UCSD-AML1 (cell line): Measurements from ENCODE around the gene DNASE2B.

Source experiments
- DNase-seq: peaks from one replicate; lab custom pipeline; 2025; ENCODE audit not compliant: unreplicated experiment; lab: John Stamatoyannopoulos, UW

Gene DNASE2B

GRCh38 chr1:84410328-84411095, 12.2 kb downstream of the DNASE2B start:
- no peak for DNase-seq

GRCh38 chr1:84412316-84412942, 14.1 kb downstream of the DNASE2B start:
- DNase-seq: no peak

- no peak for DNase-seq
These were observed 17.1 kb downstream of the DNASE2B start for GRCh38 chr1:84415396-84415795.

GRCh38 chr1:84422909-84423308, 24.6 kb downstream of the DNASE2B start:
- DNase-seq: no peak

GRCh38 chr1:84424513-84425149, 26.3 kb downstream of the DNASE2B start:
- no peak for DNase-seq

- DNase-seq: no peak
These were observed 27.0 kb downstream of the DNASE2B start for GRCh38 chr1:84425150-84425896.

- DNase-seq: no peak
These were observed 28.1 kb downstream of the DNASE2B start for GRCh38 chr1:84426376-84426775.

- no peak for DNase-seq
These were observed 29.2 kb downstream of the DNASE2B start for GRCh38 chr1:84427250-84428188.

- no peak for DNase-seq
These were observed 30.0 kb downstream of the DNASE2B start for GRCh38 chr1:84428235-84428634.

- DNase-seq: no peak
These were observed 30.9 kb downstream of the DNASE2B start for GRCh38 chr1:84429231-84429630.

- DNase-seq: no peak
These were observed 32.3 kb downstream of the DNASE2B start for GRCh38 chr1:84430546-84430945.

GRCh38 chr1:84433258-84434080, 35.2 kb downstream of the DNASE2B start:
- DNase-seq: no peak

- no peak for DNase-seq
These were observed 35.9 kb downstream of the DNASE2B start for GRCh38 chr1:84434081-84434769.

- DNase-seq: no peak
These were observed 36.7 kb downstream of the DNASE2B start for GRCh38 chr1:84434801-84435549.

GRCh38 chr1:84436876-84437655, 38.8 kb downstream of the DNASE2B start:
- peak; percentile 12 for DNase-seq

- DNase-seq: no peak
These were observed 44.0 kb downstream of the DNASE2B start for GRCh38 chr1:84442256-84442655.
